ENCODE measurements around the gene CASP7.
A peak's percentile ranks its signal among the peaks of the same experiment; 100 is the strongest.

CASP7 gene

GRCh38 chr10:113666682-113667252 is 12.9 kb upstream of the CASP7 start:
- peak in 1 of 5 experiments; percentile 65 for DNase-seq

- DNase-seq, result peak in 4 of 5 experiments; percentile 3 to 46 (median 16)
Observed at GRCh38 chr10:113680190-113681111, 739 bp downstream of the CASP7 start.

GRCh38 chr10:113681533-113682470 is 2.1 kb downstream of the CASP7 start:
- DNase-seq, result peak in 2 of 5 experiments; percentile 37 to 65

GRCh38 chr10:113683300-113683699 is 3.6 kb downstream of the CASP7 start:
- DNase-seq, result no peak

- DNase-seq, result no peak
Observed at GRCh38 chr10:113686028-113686427, 6.3 kb downstream of the CASP7 start.

GRCh38 chr10:113687037-113687436 is 7.3 kb downstream of the CASP7 start:
- DNase-seq, result no peak

GRCh38 chr10:113689057-113689456 is 9.3 kb downstream of the CASP7 start:
- peak in 1 of 5 experiments; percentile 34 for DNase-seq

- no peak for DNase-seq
Observed at GRCh38 chr10:113689574-113689973, 9.9 kb downstream of the CASP7 start.

- no peak for DNase-seq
Observed at GRCh38 chr10:113690749-113691148, 11.0 kb downstream of the CASP7 start.

- no peak for DNase-seq
Observed at GRCh38 chr10:113691381-113691780, 11.7 kb downstream of the CASP7 start.

- DNase-seq, result no peak
Observed at GRCh38 chr10:113692271-113692670, 12.6 kb downstream of the CASP7 start.

- DNase-seq, result no peak
Observed at GRCh38 chr10:113693348-113693747, 13.6 kb downstream of the CASP7 start.

- no peak for DNase-seq
Observed at GRCh38 chr10:113695691-113696090, 16.0 kb downstream of the CASP7 start.

- DNase-seq, result no peak
Observed at GRCh38 chr10:113697595-113697994, 17.9 kb downstream of the CASP7 start.

- DNase-seq, result peak in 1 of 5 experiments; percentile 43
Observed at GRCh38 chr10:113704637-113705343, 25.1 kb downstream of the CASP7 start.

- DNase-seq, result no peak
Observed at GRCh38 chr10:113705344-113705652, 25.6 kb downstream of the CASP7 start.

GRCh38 chr10:113706623-113707022 is 26.9 kb downstream of the CASP7 start:
- peak in 1 of 5 experiments; percentile 22 for DNase-seq

GRCh38 chr10:113708640-113709039 is 28.9 kb downstream of the CASP7 start:
- DNase-seq, result no peak

GRCh38 chr10:113709221-113709838 is 29.6 kb downstream of the CASP7 start:
- no peak for DNase-seq

- no peak for DNase-seq
Observed at GRCh38 chr10:113711142-113711541, 31.4 kb downstream of the CASP7 start.

- DNase-seq, result no peak
Observed at GRCh38 chr10:113712024-113712423, 32.3 kb downstream of the CASP7 start.
